GM21381 (cell line): ENCODE data around the gene MTHFD1.

Experiments used
- ATAC-seq: cut with Tn5 transposase; IDR thresholded peaks from one replicate; pipeline ENCODE4 v1.9.1; 2021; ENCODE audit warnings: mild to moderate bottlenecking, moderate library complexity; ENCODE audit not compliant: unreplicated experiment

Gene MTHFD1

DNA sequence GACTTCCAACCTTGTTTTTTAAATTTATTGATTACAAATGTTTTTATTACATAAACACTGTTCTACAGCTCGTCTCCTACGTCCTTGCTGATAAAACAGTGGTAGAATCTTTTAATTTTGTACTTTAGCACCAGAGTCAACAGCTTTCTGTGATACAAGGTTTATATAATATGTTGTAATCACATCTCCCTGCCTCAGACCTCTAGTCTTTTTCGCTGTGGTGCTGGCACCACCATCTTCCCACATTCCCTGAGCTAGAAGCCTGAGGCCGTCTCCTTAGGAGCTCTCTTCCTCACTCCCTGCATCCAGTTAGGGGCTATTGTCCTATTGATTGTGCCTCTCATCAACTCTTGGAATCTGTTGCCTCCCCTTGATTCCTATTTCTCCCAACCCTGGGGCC, 17.1 kb downstream of the MTHFD1 start:
- ATAC-seq, result no peak

DNA sequence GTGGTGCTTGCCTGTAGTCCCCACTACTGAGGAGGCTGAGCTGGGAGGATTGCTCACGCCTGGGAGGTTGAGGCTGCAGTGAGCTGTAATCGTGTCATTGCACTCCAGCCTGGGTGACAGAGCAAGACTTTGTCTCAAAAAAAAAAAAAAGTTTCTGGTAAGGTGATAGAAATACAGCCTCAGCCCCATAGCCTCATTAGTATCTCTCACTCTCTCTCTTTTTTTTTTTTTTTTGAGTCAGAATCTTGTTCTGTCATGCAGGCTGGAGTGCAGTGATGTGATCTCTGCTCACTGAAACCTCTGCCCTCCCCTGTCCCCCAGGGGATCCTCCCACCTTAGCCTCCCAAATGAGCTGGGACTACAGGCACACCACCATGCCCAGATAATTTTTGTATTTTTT, 19.2 kb downstream of the MTHFD1 start:
- ATAC-seq, result no peak

DNA sequence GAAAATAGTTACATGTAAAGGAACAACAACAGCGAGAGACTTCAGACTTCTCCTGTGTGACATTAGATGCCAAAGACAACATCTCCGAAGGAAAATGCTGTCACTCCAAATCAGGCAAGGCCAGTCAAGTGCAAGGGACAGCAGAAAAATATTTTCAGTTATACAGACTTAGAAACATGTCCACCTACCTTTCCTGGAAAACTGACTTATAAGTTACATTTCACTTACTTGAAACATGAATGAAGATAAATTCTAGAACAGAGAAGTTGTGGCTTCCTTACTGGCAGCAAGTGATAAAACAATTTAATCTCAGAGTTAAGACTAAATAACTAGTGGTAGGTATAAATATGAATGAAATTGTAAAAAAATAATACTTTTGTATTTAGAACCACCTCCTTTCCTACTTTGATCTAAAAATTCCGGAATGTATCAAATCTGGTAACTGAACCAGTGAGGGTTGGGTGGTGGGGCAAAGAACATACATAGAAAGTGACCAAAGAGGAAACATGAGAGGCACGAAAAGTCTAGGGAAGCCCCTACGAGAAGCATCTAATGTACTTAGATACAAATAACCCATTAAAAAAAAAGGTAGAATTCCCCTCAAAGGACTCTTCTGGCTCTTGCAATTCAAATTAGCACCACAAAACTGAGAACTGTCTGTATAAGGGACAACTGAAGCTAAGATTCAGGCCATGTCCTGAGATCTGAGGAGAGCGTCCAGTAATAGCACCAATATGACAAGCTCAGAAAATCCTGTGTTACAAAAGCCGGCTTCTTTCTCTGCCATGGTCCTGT, 21.2 kb downstream of the MTHFD1 start:
- peak; percentile 57 for ATAC-seq

DNA sequence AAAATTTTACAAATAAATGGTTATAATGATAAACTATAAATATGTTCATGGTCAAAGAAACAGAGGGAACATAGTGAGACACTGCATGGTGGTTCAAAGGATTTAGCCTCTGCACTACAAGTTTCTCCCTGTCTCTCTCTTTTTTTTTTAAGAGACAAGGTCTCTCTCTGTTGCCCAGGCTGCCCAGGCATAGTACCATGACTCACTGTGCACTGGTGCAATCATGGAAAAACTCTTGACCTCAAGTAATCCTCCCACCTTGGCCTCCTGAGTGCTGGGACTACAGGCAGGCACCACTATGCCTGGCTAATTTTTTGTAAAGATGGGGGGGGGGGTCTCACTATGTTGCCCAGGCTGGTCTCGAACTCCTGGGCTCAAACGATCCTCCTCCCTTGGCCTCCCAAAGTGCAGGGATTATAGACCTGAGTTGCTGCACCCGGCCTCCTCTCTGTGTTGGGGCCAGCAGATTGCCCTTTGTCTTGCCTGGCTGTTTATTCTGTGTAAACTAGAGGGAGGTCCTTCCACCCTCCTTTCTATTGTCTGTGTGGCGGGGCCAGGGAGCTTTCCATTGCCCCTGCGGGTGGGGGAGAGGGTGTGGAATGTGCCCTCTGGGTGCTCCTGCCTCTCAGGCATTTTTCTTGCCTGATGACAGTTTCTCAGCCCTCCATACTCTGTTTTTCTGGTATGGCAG, 22.1 kb downstream of the MTHFD1 start:
- ATAC-seq, result no peak

DNA sequence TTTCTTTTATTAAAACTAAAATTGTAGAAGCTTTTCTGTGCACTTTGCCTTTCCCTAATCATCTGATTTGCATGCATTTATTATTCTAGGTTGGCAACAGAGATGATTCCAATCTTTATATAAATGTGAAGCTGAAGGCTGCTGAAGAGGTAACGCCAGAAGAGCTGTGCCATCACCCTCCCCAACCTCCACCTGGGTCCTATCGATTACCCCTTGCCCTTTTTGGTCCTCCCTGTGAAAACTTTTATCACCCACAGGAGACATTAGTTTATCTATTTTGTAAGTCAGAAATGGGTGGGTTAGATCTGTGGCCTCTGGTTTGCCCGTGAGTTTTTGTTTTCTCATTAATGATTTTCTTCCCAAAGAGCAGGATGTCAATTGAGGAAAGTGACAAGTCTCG, 22.8 kb downstream of the MTHFD1 start:
- ATAC-seq, result no peak

DNA sequence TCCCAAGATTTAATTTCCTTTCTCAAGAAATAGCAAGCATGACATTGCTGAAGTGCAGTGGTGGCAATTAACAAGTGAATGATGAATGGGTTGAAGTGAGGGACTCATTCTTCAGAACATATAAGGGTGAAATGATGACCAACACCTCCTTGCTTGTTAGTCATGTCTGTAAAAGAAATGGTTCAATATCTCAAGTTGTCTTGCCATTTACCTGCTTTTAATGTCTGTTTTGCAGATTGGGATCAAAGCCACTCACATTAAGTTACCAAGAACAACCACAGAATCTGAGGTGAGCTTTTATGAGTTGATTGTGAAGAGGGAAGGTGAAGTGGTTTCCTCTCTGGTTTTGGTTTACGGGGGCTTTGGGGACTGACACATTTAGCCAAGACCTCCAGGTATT, 24.1 kb downstream of the MTHFD1 start:
- ATAC-seq, result no peak

DNA sequence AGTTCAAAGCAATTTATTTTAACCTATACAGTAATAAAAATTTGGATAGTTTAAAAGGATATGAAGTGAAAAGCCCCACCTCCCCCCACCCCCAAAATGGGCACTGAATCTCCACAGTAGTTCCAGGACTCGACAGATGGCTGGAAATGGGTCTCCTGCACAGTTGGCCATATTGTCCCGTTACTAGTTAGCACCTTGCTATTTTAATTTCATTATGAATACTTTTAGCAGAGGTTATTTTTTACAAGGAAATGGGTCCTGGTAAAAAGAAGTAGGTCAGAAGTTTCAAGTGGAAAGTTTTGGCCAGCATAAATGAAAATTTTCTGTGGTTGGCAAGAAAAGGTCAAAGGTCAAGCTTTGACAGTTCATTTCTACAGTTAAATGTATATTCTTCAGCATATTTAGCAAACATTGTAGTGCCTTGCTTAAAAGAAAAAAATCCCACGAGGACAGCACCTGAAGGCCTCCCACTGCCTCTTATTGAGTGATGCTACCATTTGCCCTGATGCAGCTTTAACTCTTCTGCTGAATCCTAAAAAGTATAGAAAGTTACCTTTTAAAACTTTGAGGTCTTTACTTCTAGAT, 28.3 kb downstream of the MTHFD1 start:
- ATAC-seq, result no peak

DNA sequence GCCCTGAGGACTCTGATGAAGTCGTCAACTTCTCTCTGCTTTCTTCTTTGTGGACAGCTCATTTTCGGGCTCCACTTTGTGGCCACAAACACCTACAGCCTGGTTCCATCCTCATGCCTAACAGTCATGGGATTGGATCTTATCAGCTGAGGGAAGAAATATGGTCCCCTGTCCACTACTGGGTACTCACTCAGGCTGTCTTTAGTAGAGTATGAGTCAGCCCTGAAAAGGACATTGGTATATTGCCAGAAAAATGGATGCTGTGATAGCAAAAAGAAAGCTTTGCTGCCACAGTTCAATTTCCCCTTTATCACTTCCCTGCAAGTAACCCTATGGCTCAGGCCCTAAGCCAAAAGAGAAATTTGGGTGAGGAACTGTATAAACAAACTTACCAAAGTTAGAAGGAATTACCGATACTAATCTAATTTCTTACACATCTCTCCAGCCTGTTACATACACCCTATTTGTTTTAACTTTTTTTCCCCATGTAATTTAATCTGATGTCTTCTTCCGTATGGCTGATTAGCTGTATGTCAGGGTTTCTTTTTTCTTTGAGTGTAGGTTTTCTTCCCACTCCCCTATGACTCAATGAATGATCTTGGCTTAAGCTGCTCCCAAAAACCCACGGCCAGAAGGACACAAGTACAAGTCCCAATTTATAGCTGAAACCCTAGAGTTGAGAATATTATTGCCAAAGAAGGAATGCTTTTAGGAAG, 29.1 kb downstream of the MTHFD1 start:
- no peak for ATAC-seq

DNA sequence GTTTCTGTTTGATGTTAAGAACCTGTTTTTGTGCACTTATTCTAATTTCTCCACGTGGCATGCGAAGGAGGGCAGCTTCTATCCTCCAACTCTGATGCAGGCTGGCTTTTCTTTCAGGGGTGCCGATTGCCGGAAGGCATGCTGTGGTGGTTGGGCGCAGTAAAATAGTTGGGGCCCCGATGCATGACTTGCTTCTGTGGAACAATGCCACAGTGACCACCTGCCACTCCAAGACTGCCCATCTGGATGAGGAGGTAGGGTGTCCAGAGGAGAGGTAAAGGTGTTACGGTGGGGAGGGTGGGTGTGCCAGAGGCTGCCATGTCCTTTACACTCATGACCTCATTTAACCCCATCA, 29.6 kb downstream of the MTHFD1 start:
- no peak for ATAC-seq

DNA sequence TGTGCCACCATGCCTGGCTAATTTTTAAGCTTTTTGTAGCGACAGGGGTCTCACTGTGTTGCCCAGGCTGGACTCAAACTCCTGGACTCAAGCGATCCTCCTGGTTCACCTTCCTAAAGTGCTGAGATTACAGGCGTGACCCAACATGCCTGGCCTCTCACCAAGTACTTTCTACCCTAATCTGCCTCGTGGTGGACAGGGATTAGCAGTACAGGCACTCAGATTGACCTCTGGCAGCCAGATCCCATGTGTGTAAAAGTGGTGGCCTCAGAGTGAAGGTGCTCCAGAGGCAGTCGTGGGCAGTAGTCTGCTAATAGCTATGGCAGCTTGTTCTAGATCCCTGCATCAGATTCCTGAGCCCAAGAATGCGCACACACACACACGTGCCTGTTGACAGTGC, 30.9 kb downstream of the MTHFD1 start:
- no peak for ATAC-seq

DNA sequence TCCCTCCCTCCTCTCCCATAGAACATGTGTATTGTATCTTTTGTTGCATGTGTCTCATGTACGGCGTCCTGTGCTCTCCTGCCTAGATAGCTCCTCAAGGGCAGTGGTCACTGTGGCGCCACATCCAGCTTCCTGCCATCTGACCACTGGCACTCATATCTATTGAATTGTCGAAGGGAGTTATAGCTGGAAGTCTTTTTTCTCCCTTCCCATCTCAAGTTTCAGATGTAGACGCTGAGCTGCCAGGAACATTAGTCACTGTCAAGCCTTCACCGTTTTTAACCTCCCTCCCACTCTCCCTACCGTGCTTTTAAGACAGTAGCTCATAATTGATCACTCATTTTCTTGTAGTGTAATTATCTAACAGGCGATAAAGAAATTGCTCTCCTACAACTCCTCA, 33.0 kb downstream of the MTHFD1 start:
- ATAC-seq, result no peak

DNA sequence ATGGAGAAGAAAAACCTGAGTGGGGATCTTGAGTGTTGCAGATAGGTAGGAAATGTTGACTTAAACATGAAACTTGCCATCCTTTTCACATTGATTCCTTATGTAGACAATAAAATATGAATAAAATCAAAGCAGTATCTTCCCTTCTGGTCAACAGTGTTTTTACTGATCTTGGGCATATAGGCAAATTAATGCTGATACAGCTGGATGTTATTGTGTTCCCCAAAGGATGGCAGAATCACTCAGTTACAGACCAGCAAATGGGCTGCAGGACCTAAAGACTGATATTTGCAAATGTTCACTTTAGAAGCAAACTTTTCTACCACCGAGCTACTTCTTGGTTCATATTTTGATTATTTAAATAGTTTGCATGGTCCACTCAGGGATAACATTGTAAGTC, 33.9 kb downstream of the MTHFD1 start:
- no peak for ATAC-seq

DNA sequence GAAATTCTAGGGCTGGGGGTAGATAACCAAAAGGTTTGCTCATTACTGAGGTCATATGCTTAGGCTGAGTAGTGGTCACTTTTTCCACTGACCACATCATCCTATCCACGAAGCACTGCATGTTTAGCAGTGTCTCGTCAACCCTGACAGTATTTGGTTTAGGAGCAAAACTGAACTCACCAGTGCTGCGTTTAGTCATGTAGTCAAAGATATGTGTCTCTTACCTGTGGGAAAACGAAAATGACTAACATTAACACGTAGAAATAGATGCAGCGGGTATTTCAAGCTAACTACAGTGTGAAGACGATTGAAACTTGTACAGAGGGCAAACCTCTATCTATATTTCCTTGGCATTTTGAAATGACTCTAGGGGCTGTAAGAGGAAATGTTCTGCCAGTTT, 34.6 kb downstream of the MTHFD1 start:
- no peak for ATAC-seq

DNA sequence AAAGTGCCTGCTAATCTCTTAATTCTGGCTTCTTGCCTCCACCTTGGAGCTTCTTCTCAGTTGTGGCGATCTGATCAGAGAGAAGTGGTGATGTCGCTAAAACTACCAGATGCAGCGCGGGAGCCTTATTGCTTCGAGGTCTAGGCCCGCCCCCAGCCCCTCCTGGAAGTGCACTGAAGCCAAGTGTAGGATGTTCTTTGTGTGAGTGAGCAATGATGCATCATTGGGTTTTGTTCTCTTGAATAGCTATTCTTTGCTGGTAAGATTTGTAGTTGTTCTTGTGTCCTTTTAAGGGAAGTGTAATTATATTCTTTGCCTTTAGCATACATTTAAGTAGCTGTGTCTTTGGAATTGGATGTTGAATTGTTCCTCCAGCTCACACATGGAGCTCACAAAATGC, 35.8 kb downstream of the MTHFD1 start:
- ATAC-seq, result no peak

DNA sequence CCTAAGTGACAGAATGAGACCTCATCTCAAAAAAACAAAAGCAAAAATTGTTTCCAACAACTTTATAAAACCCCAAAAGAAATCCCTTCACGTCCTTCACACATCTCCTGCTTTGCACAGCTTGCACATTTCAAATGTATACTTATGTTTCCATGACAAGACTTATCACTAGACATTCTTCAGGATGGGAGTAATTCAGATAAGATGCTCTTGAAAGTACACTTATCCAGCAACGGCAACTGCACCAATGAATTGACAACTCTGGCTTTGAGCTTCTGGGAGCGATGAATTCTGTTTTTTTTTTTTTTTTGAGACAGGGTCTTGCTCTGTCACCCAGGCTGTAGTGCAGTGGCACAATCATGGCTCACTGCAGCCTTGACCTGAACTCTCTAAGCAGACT, 46.4 kb downstream of the MTHFD1 start:
- ATAC-seq, result no peak

DNA sequence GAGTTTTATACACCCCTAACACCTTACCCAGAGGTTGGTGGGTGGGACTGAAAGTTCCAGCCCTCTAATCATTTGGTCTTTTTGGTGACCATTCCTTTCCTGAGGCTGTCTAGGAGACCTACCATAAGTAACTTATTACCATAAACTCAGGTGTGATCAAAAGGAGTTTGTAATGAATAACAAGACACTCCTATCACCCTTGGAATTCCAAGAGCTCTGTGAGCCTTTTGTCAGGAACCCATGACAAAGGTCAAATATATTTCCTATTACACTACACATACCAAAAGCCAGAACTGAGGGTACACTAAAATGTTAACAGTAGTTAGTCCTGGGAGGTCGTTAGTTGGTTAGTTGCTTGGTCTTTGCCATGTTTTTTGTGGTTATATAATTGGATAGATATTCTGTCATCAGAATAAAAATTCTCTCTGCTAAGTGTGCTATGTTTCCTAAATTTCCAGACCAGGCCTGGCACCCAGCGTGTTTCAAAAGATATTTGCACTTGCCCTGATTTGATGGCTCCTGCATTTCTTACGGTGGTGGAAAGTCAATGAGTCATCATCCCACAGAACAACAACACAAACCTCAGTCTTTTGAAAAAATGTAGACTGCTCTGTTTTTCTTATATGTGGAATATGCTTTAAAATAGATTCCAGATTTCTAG, 50.2 kb downstream of the MTHFD1 start:
- ATAC-seq, result no peak

DNA sequence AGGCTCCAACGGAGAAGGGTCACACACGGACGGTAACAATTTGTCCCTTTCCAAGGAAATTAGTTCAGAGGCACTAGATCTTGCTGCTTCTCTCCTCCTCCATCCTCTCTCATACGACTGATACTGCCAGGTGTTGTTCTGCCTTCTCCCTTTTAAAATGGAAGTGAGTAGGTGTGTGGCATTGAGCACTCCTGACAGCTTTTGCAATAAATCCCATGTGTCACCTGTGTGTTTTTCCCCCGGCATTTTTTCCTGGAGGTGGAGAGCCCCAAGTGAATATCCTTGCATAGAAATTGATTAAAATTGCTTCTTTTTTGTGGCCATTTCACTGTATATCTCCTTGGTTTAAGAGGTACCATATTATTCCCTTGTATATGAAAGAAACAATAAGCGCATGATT, 51.0 kb downstream of the MTHFD1 start:
- ATAC-seq, result no peak

DNA sequence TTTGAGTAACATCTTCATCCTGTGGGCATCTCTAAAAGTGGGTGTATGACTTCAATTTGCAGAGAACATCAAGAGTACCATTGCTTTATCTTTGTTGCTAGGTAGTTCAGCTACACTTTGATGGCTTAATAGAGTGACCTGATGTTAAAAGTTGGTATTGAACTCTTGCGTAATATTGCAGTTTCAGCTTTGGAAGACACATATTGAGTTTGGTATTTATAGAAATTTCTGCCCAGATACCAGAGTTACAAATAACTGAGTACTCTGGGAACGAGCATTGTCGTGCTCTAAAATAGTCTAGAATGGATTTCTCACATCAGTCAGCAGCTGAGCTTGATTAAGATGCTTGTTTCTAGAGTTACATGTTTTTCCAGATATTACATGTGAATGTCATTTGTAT, 52.3 kb downstream of the MTHFD1 start:
- ATAC-seq, result no peak

DNA sequence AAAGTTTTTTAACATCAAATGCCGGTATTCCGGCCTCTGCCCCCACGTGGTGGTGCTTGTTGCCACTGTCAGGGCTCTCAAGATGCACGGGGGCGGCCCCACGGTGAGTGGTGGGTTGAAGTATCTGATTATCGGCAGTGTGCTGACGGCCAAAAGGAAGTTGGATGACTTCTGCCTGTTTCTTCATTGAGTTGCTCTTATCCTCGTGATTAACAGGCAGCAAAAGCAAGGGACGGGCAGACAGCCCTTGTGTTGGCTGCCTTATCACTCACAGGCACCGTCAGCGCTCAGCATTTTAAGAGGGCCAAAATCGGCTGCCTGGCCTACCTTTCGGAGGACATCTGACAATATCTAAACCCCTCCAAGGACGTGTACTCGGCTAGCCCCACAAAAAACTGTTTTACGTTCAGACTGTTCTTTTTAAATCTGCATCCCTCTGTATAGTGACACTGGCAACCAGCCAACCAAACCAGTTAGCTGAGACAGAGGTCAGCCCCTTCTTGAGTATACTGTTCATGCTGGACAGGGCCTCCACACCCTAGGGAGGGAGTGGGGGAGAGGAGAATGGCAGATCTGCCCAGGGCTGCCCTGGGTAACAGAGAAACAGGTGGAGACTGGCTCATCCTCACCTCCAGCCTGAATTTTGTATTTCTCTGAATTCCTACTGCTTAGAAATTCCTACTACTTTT, 54.3 kb downstream of the MTHFD1 start:
- ATAC-seq, result no peak

DNA sequence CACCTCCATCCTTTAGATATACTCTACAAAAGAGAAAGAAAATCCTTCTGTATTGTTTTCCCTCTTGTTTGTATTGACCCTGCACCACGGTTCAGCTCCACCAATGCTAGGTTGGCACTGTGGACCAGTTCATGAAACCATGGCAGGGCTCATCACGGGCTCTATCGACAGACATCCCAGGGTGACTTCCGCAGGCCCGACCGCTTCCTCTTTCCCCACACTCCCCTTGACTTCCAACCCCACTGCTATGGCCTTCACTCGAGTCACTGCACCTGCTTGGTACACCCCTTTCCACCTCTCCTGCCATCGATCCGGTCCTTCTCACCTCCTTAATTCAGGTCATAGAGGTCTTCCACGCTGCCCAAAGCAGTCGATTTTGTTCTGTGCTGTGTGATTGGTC, 56.0 kb downstream of the MTHFD1 start:
- no peak for ATAC-seq
